Endodermal cell (in vitro differentiated cells): Measurements from ENCODE around the gene CFHR2. TPM values are rescaled to one million over a fixed set of nuclear protein-coding genes. Genes with fewer than 3 reads are reported as not detected.
"Not testable (repeated sequence)": the region's sequence is repeated elsewhere in the genome, so short reads cannot be mapped to it uniquely, and the experiment has no call there.

Experiments used
- DNase-seq: peaks from one replicate; pipeline ENCODE4 v3.0.0-alpha.2; 2017
- H3K27ac ChIP-seq: 2 replicates; pipeline ENCODE4 v1.5.1; 2013; ENCODE audit warnings: mild to moderate bottlenecking, low read depth, low read length, moderate library complexity
- H3K27me3 ChIP-seq: 2 replicates; pipeline ENCODE4 v1.6.1; 2013; ENCODE audit warnings: mild to moderate bottlenecking, low read length, moderate library complexity; ENCODE audit not compliant: insufficient read depth, control insufficient read depth, poor library complexity, severe bottlenecking
- H3K36me3 ChIP-seq: 2 replicates; pipeline ENCODE4 v1.7.0; 2013; ENCODE audit warnings: mild to moderate bottlenecking, low read length, moderate library complexity; ENCODE audit not compliant: control insufficient read depth, insufficient read depth
- H3K4me1 ChIP-seq: one replicate; pipeline ENCODE4 v1.7.0; 2013; ENCODE audit warnings: low read length; ENCODE audit not compliant: control insufficient read depth, insufficient read depth
- H3K4me3 ChIP-seq: 2 replicates; pipeline ENCODE4 v1.5.1; 2013; ENCODE audit warnings: mild to moderate bottlenecking, low read length, moderate library complexity
- H3K9ac ChIP-seq: 2 replicates; pipeline ENCODE4 v1.6.1; 2013; ENCODE audit warnings: mild to moderate bottlenecking, low read length, moderate library complexity; ENCODE audit not compliant: poor library complexity, severe bottlenecking; ENCODE audit errors: extremely low read depth
- H3K9me3 ChIP-seq: 2 replicates; pipeline ENCODE4 v1.6.1; 2013; ENCODE audit warnings: mild to moderate bottlenecking, low read length, moderate library complexity; ENCODE audit not compliant: control insufficient read depth
- H3K27ac Mint-ChIP-seq: 2 replicates; pipeline ENCODE4 v1.8.0; 2020; ENCODE audit warnings: mixed read lengths
- H3K27me3 Mint-ChIP-seq: 2 replicates; pipeline ENCODE4 v1.8.0; 2021; ENCODE audit warnings: mild to moderate bottlenecking, mixed read lengths; ENCODE audit not compliant: insufficient read depth
- H3K36me3 Mint-ChIP-seq: 2 replicates; pipeline ENCODE4 v1.8.0; 2020; ENCODE audit warnings: low read depth, mixed read lengths
- H3K4me1 Mint-ChIP-seq: 2 replicates; pipeline ENCODE4 v1.8.0; 2020; ENCODE audit warnings: mixed read lengths
- H3K4me3 Mint-ChIP-seq: 2 replicates; pipeline ENCODE4 v1.8.0; 2020; ENCODE audit warnings: mild to moderate bottlenecking, moderate library complexity, mixed read lengths
- H3K9me3 Mint-ChIP-seq: 2 replicates; pipeline ENCODE4 v1.8.0; 2020; ENCODE audit warnings: mild to moderate bottlenecking, mixed read lengths
- WGBS, 2 experiments: methylation state at CpG; one replicate each; pipeline versions ENCODE4 v1.1.5 to v1.1.7; 2013; ENCODE audit warnings: missing lambda C conversion rate in 2 of 2, mixed read lengths in 1 of 2; ENCODE audit not compliant: insufficient coverage in 1 of 2, insufficient read length in 1 of 2; 5-methylcytosine and 5-hydroxymethylcytosine counted together
- total RNA-seq, 2 donors: library from RNA; stranded (reverse); fragmentation: NEBNext Ultra II Directional in 1 of 2; extraction: Animal tissue kit (Norgen Biotek cat#: 25700) in 1 of 2; gene quantifications; 2 replicates in 1 of 2; 3 replicates in 1 of 2; pipeline ENCODE4 v1.2.1, GENCODE V29; 2021
- TF ChIP-seq, protein P1 (sequence below): fragments of 200-600 bp; sonication (generic); conservative IDR thresholded peaks from 2 replicates; pipeline ENCODE4 v1.5.0; 2021; ENCODE audit warnings: antibody characterized with exemption, mild to moderate bottlenecking

CFHR2 gene
- total RNA-seq, 2 donors from 2014 or later: not detected

DNA sequence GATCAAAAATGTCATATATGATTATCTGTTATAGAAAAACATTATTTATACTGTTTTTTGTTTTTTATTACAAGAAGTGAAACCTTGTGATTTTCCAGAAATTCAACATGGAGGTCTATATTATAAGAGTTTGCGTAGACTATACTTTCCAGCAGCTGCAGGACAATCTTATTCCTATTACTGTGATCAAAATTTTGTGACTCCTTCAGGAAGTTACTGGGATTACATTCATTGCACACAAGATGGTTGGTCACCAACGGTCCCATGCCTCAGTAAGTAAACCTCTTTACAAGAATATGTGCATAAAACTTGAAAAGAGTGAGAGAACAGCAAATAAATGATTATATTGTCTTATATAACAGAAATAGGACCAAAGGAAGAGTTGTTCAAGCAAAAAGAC lies 41.2 kb upstream of the CFHR2 start:
- Mint-ChIP-seq H3K27ac (no peak overlapping the region), H3K36me3 (no peaks in the 10 kb centered on the region), H3K9me3 (no peaks in the 10 kb centered on the region), H3K27me3 (peaks cover 1% of the 10 kb centered on the region), H3K4me3 (no peak overlapping the region), H3K4me1 (peaks cover 4% of the 10 kb centered on the region)
- Histone ChIP-seq H3K4me1 (no peaks in the 10 kb centered on the region), H3K9ac (no peak overlapping the region), H3K4me3 (no peak overlapping the region), H3K27me3 (no peaks in the 10 kb centered on the region), H3K27ac (no peak overlapping the region), H3K36me3 (no peaks in the 10 kb centered on the region), H3K9me3 (no peaks in the 10 kb centered on the region)
- TF ChIP-seq, protein P1, sequence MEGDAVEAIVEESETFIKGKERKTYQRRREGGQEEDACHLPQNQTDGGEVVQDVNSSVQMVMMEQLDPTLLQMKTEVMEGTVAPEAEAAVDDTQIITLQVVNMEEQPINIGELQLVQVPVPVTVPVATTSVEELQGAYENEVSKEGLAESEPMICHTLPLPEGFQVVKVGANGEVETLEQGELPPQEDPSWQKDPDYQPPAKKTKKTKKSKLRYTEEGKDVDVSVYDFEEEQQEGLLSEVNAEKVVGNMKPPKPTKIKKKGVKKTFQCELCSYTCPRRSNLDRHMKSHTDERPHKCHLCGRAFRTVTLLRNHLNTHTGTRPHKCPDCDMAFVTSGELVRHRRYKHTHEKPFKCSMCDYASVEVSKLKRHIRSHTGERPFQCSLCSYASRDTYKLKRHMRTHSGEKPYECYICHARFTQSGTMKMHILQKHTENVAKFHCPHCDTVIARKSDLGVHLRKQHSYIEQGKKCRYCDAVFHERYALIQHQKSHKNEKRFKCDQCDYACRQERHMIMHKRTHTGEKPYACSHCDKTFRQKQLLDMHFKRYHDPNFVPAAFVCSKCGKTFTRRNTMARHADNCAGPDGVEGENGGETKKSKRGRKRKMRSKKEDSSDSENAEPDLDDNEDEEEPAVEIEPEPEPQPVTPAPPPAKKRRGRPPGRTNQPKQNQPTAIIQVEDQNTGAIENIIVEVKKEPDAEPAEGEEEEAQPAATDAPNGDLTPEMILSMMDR: peak; percentile 55
- WGBS, 2 experiments: 98% methylated on average over 2 of the region's 2 CpGs; no CpG with 5 or more reads in 1 of the 2 experiments
- DNase-seq: no peak

DNA sequence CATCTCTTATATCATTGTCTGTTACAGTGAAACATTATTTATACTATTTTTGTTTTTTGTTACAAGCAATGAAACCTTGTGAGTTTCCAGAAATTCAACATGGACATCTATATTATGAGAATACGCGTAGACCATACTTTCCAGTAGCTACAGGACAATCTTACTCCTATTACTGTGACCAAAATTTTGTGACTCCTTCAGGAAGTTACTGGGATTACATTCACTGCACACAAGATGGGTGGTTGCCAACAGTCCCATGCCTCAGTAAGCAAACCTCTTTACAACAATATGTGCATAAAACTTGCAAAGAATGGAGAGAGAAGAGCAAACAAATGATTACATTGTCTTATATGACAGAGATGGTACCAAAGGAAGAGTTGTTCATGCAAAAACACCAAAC lies 33.3 kb upstream of the CFHR2 start:
- Mint-ChIP-seq H3K27me3 (no peaks in the 10 kb centered on the region), H3K36me3 (no peaks in the 10 kb centered on the region), H3K27ac (no peak overlapping the region), H3K9me3 (no peaks in the 10 kb centered on the region), H3K4me3 (no peak overlapping the region), H3K4me1 (no peaks in the 10 kb centered on the region)
- no peaks in the 10 kb centered on the region for H3K9me3 ChIP-seq
- no peaks in the 10 kb centered on the region for H3K27me3 ChIP-seq
- no peak overlapping the region for H3K27ac ChIP-seq
- WGBS, 2 experiments: 92 to 94% methylated on average over 2 of the region's 2 CpGs
- DNase-seq: no peak
- no peak overlapping the region for H3K4me3 ChIP-seq
- TF ChIP-seq, protein P1: peak; percentile 56
- H3K36me3 ChIP-seq: no peaks in the 10 kb centered on the region
- no peaks in the 10 kb centered on the region for H3K4me1 ChIP-seq
- H3K9ac ChIP-seq: no peak overlapping the region

DNA sequence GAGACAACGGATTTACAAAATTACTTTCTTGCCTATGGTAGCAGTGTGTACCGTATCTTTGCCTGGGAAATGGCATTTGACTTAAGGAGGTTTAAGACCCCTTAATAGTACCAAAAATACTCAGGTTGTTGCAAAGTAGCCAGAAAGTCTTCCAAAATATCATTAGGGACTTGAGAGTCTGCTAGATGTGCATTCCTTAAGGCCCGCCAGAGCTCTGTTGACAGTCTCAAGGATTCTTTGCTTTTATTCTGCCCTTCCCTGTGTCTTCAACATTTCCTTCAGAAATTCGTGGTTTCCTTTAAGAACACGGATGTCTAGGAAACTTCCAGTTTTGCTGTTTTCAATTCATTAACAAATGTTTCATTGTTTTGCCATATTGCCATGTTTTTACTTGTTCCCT lies 31.3 kb upstream of the CFHR2 start:
- not testable (repeated sequence) for DNase-seq, H3K27me3 ChIP-seq, H3K4me1 ChIP-seq, H3K27ac ChIP-seq, H3K9me3 ChIP-seq, H3K4me1 Mint-ChIP-seq, H3K9ac ChIP-seq, H3K4me3 Mint-ChIP-seq, H3K27ac Mint-ChIP-seq, H3K36me3 ChIP-seq, H3K36me3 Mint-ChIP-seq, H3K27me3 Mint-ChIP-seq, H3K4me3 ChIP-seq, H3K9me3 Mint-ChIP-seq
- 66 to 75% methylated on average over 5 of the region's 5 CpGs for WGBS, 2 experiments

DNA sequence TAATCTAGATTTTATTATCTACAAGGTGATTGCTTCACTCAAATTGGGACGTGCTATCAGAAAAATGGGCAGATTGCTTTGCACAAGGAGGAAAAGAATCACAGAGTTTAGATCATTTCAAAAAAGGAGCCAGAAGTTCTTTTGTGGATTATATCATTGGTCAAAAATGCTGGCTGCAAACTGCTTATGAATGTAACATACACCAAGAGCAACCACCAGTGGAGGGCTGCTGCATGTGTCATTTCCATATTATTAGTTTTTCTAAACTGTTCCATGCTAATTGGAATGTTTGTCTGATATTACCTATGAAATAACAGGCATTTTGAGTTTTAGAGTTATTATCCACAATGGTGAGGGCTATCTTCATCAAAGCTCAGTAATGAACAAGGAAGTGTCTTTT lies 16.7 kb upstream of the CFHR2 start:
- H3K27me3 ChIP-seq, H3K4me3 ChIP-seq, H3K27ac Mint-ChIP-seq, DNase-seq, H3K9ac ChIP-seq, H3K27me3 Mint-ChIP-seq, H3K9me3 ChIP-seq, H3K36me3 Mint-ChIP-seq, H3K4me1 ChIP-seq, H3K4me3 Mint-ChIP-seq, H3K4me1 Mint-ChIP-seq, H3K27ac ChIP-seq, H3K36me3 ChIP-seq: not testable (repeated sequence)
- peaks cover 14% of the 10 kb centered on the region for H3K9me3 Mint-ChIP-seq
- WGBS, 2 experiments: 95 to 100% methylated on average over 1 of the region's 1 CpG

DNA sequence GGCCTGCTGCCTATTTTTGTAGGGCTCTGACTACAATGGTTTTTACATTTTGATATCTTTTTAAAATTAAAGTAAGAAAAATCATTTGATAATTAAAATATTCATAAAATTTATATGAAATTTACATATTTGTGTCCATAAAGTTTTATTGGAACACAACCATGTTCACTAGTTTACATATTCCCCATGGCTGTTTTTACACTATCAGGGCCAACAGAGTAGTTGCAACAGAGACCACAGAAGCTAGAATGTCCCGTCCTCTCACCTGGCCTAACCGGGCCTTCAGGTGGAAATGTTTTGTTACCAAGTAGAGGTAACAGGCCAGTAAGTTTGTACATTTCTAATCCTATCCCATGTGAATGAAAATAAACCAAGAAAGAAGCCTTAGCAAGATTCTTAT lies 10.7 kb upstream of the CFHR2 start:
- H3K9me3 Mint-ChIP-seq, H3K4me3 ChIP-seq, DNase-seq, H3K36me3 ChIP-seq, H3K4me1 Mint-ChIP-seq, H3K27ac ChIP-seq, H3K4me1 ChIP-seq, H3K27ac Mint-ChIP-seq, H3K36me3 Mint-ChIP-seq, H3K9me3 ChIP-seq, H3K27me3 Mint-ChIP-seq, H3K9ac ChIP-seq, H3K27me3 ChIP-seq: not testable (repeated sequence)
- peak overlapping the region; percentile 35 for H3K4me3 Mint-ChIP-seq
- 91% methylated on average over 2 of the region's 2 CpGs; no CpG with 5 or more reads in 1 of the 2 experiments for WGBS, 2 experiments
